Measurements from ENCODE around the gene ALKBH5. TPM values are rescaled to one million over a fixed set of nuclear protein-coding genes. Genes with fewer than 3 reads are reported as not detected.

Gene ALKBH5
- total RNA-seq, 2 donors from 2014 or later, result 177 to 193 TPM

DNA sequence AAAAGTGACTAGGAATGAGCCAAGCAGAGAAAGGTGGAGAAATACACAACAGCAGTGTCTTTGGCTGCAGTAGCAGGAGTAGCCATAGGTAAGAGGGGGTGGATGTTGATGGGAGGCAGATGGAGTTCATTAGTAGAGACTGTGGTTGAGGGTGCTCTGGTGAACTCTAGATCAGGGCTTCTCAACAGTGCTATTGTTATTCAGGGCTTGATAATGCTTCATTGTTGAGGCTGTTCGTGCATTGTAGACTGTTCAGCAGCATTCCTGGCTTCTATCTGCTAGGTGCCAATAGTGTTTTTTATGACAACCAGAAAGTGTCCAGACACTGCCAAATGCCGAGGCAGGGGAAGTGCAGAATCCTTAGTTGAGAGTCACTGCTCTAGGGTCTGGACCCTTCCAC lies 3.6 kb downstream of the ALKBH5 start:
- Histone ChIP-seq H3K9me3 (no peaks in the 10 kb centered on the region), H3K27me3 (no peaks in the 10 kb centered on the region), H3K36me3 (peaks cover 9% of the 10 kb centered on the region), H3K4me1 (peaks cover 0 to 81% of the 10 kb centered on the region in 2 donors), H3K4me3 (peak overlapping the region; percentile 85 to 92), H3K27ac (peak overlapping the region; percentile 92 to 94)
- TF ChIP-seq, protein P1, sequence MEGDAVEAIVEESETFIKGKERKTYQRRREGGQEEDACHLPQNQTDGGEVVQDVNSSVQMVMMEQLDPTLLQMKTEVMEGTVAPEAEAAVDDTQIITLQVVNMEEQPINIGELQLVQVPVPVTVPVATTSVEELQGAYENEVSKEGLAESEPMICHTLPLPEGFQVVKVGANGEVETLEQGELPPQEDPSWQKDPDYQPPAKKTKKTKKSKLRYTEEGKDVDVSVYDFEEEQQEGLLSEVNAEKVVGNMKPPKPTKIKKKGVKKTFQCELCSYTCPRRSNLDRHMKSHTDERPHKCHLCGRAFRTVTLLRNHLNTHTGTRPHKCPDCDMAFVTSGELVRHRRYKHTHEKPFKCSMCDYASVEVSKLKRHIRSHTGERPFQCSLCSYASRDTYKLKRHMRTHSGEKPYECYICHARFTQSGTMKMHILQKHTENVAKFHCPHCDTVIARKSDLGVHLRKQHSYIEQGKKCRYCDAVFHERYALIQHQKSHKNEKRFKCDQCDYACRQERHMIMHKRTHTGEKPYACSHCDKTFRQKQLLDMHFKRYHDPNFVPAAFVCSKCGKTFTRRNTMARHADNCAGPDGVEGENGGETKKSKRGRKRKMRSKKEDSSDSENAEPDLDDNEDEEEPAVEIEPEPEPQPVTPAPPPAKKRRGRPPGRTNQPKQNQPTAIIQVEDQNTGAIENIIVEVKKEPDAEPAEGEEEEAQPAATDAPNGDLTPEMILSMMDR (IDR thresholded peaks at IDR 0.05), result no peak
- no peak for DNase-seq (ENCODE audit: low spot score)

DNA sequence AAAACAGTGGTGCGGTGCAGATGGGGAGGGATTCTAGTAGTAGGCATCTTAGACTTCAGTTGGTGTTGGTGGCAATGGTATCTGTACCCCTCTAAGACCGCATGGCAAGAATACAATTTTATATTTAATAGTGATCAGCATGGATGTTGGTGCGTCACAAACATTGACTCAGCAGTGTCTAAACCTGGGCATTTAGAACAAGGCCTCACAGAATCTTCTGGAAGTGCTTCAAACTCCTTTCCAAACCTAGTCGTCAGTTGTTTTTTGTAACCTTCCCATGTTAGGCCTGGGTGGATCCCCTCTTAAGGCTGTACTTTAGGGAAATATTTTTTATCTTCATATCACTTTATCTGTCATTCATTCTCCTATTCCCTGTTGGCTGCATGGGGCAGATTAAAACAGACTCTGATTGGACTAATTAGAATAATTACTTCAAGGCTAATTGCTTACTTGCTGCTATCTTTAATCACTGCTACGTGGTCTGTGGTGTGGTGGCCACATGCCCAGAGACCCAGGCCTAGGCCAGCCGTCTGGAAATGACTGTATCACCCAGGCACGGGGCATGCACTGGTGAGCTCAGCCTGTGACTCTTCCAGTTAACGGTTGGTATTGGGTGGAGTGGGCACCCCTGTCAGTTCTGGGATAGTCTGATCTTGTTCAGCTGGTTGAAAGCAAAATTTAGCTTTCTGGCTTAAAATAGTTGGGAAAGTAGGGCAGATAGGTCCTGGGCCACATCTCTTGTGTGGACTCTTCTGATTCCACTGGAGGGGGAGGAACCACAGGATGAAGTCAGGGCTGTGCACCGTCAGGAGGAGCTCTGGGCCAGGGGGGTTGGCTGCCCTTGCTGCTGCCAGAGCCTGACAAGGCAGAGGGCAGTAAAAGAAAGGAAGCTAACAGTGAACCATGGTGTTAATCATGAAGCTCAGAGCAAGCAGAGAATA lies 4.5 kb downstream of the ALKBH5 start:
- Histone ChIP-seq H3K9me3 (no peaks in the 10 kb centered on the region), H3K36me3 (peaks cover 9% of the 10 kb centered on the region), H3K4me3 (peak overlapping the region in 1 of 2 donors; percentile 85), H3K27ac (peak overlapping the region; percentile 24 to 94), H3K27me3 (no peaks in the 10 kb centered on the region), H3K4me1 (peaks cover 0 to 78% of the 10 kb centered on the region in 2 donors)
- TF ChIP-seq, protein P1 (IDR thresholded peaks at IDR 0.05), result no peak
- DNase-seq (ENCODE audit: low spot score), result no peak

DNA sequence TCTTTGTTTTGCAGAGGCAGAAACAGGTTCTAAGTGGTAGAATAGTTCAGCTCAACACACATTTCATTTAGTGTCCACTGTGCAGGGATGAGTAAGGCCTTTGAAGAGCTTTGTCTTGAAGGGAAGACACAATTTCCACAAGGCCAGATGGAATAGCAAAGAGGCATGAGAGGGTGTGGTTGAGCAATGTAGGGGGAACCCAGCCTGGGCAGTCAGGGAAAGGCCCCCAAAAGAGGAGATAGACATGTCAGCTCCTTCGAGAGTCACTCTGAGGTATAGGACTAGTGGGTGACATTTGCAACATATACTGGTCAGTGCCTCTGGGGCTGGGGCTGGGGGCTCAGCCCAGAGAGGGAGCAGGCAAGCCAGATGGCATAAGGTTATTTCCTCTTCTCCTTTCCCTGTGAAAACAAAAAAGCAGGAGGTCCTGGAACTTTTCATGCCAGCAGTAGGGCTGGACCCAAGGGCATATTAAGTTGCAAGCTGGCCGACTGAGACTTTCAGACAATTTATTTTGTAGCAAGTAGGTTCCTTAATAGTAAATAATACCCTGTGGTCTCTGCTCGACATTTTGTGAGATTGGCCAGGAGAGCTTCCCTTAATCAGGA lies 7.1 kb downstream of the ALKBH5 start:
- H3K4me1 ChIP-seq, result peaks cover 0 to 91% of the 10 kb centered on the region in 2 donors
- TF ChIP-seq, protein P1 (IDR thresholded peaks at IDR 0.05), result no peak
- peaks cover 20% of the 10 kb centered on the region for H3K36me3 ChIP-seq
- no peak for DNase-seq (ENCODE audit: low spot score)
- no peak overlapping the region for H3K4me3 ChIP-seq
- peak overlapping the region; percentile 48 to 60 for H3K27ac ChIP-seq
- no peaks in the 10 kb centered on the region for H3K9me3 ChIP-seq
- no peaks in the 10 kb centered on the region for H3K27me3 ChIP-seq

DNA sequence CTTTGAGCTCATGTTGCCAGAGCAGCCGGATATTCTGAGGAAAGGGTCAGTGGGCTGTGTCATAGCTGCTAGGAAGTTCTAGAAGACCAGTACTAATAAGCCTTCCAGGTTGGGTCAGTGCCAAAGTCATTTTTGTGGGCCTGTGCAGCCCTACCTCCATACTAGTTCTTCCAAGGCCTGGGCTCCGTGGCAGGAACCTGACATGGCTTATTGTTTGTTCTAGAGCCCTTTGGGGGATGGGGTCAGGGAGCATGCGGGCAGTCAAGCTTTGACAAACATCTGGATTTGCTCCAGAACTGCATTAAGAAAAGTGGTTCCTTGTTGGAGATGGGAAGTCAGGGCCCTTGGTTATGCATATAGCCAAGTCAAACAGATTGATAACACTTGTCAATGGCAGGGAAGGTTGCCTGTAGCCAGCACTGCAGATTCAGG lies 7.6 kb downstream of the ALKBH5 start:
- H3K27ac ChIP-seq, result peak overlapping the region; percentile 48 to 60
- peaks cover 0 to 86% of the 10 kb centered on the region in 2 donors for H3K4me1 ChIP-seq
- no peak overlapping the region for H3K4me3 ChIP-seq
- H3K27me3 ChIP-seq, result no peaks in the 10 kb centered on the region
- TF ChIP-seq, protein P1 (IDR thresholded peaks at IDR 0.05), result no peak
- peak; percentile 68 for DNase-seq (ENCODE audit: low spot score)
- no peaks in the 10 kb centered on the region for H3K9me3 ChIP-seq
- peaks cover 25% of the 10 kb centered on the region for H3K36me3 ChIP-seq

DNA sequence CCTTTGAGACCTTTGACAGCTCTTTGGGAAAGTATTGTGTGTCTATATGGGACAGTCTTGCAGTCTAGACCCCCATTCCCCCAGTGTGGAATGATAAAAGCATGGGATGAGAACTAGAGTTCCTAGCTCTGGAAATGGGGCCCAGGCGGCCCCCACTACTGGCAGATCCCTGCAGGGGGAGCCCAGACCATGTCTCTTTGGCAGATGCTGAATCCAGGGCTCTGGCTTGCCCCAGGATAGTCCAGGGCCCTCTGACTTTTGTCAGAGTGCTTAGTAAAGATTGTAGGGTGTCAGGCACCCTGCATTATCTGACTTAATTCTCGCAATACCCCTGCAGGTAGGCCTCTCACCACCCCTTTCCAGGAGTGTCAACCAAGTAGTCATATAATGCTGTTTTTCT lies 8.3 kb downstream of the ALKBH5 start:
- H3K27ac ChIP-seq, result peak overlapping the region in 1 of 2 donors; percentile 3
- H3K27me3 ChIP-seq, result no peaks in the 10 kb centered on the region
- DNase-seq (ENCODE audit: low spot score), result no peak

More for the DNA sequence above, 8.3 kb downstream of the ALKBH5 start:
- Histone ChIP-seq H3K4me3 (no peak overlapping the region), H3K9me3 (no peaks in the 10 kb centered on the region), H3K36me3 (peaks cover 30% of the 10 kb centered on the region), H3K4me1 (peaks cover 0 to 84% of the 10 kb centered on the region in 2 donors)
- TF ChIP-seq, protein P1 (IDR thresholded peaks at IDR 0.05), result peak in 1 of 2 donors; percentile 42
